ENCODE data around the gene BAD. TPM values are rescaled to one million over a fixed set of nuclear protein-coding genes. Genes with fewer than 3 reads are reported as not detected.

Gene BAD
- total RNA-seq, 1 experiment from 2014 or later: 63.5 TPM

DNA sequence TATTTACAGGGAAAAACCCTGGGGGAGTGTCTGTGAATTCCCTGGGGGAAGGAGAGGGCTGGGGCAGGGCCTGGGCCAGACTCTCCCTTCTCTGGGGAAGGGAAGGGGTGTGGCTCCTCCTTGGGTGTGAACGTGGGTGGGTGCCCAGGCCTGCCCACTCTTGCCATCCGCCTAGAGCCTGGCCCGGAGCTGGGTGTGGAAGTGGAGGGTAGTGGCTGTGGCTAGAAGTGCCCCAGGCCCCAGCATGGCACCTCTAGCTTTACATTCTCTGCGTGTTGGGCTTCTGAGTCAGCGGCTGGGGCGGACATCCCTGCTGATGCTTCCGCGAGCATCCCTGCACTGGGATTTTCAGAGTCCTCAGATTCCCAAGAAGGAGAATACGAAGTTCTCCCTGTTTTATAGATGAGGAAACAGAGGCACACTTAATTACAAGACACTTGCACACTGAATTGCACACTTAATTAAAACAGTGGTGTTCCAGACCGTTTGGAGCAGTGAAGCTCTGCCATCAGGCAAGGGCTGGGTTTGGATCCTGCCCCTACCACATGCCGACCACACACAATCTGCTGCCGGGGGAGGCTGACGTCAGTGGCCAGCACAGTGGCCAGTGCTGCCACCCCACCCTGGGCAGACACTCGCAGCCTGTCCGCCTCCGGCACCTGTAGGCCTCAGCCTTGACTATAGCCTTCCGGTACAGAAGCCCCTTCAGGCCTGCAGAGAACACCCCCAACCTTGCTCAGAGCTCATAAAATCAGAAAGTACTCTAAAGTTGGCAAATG is 7.6 kb downstream of the BAD start:
- peak; percentile 84 for DNase-seq (ENCODE audit: low read depth)

GRCh38 chr11:64275841-64276240 is 8.6 kb downstream of the BAD start:
- no peak for DNase-seq (ENCODE audit: low read depth)

- no peak for DNase-seq (ENCODE audit: low read depth)
Observed at GRCh38 chr11:64275031-64275800, 9.2 kb downstream of the BAD start.

- DNase-seq (ENCODE audit: low read depth): peak; percentile 99
Observed at GRCh38 chr11:64269540-64270220, 14.8 kb downstream of the BAD start.

DNA sequence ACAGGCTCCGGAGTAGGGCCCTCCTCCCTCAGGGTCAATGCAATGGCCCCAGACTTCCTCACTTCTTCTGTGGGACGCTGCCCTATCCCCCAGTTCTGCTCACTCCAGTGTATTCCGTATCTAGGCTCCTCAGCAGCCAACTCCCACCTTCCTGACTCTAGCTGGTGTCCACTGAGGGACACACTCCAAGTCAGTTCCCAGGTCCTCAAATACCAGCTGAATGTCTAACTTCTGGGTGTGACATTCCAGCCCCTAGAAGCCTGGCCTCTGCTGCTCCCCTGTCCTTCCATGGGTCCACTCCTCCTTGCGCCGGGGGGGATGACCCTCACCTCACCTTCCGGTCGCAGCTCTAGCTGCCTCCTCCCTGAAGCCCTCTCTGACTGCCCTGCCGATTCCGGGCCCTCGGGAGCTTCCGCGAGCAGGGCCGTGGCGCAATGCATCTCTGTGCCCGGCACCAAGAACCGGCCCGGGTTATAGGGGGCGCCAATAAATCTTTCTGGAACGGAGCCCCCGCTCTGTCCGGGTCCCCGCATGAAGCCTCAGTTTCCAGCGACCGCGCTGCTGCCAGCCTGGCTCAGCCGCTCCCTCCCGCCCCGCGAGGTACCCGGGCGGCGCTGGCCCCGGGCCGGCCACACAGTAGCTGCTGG is 15.4 kb downstream of the BAD start:
- no peak for DNase-seq (ENCODE audit: low read depth)

- DNase-seq (ENCODE audit: low read depth): peak; percentile 79
Observed at GRCh38 chr11:64268025-64268892, 16.2 kb downstream of the BAD start.

DNA sequence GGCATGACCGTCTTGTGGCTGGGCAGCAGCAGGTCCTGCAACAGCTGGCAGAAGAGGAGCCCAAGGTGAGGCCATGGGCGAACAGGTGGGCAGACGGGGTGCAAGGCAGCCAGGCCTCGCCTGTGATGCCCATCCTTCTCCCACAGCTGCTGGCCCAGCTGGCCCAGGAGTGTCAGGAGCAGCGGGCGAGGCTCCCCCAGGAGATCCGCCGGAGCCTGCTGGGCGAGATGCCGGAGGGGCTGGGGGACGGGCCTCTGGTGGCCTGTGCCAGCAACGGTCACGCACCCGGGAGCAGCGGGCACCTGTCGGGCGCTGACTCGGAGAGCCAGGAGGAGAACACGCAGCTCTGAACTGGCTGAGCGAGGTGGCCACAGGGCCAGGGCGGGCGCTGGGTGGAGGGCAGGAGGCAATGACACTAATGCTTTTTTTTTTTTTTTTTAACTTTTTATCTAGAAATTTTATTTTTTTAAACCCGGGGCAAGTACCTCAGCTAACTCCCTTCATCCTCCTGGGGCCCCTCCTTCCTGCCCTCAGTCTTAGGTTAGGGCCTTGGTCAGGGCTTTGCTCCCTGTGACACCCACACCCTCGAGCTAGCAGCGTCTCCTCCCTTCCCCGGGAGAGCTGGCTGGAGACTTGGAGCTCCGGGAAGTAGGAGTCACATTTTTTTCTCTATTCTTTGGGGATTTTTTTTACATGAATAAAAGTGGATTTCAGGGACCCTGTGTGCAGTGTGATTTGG is 17.1 kb downstream of the BAD start:
- no peak for DNase-seq (ENCODE audit: low read depth)

DNA sequence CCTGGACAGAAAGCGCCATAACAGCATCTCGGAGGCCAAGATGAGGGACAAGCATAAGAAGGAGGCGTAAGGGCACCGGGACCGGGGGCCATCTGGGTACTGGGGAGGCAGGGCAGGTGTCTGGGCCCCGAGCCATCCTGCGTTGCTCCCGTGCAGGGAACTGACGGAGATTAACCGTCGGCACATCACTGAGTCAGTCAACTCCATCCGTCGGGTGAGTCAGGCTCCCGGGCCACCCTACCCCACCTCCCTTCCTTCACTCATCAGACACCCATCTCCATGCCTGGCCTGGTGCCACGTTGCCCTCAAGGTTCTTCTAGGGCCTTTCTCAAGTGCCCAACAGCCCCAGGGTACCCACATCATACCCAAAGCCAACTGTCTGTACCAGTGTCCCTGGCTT is 18.1 kb downstream of the BAD start:
- DNase-seq (ENCODE audit: low read depth): no peak

GRCh38 chr11:64265176-64266160 is 19.0 kb downstream of the BAD start:
- no peak for DNase-seq (ENCODE audit: low read depth)

GRCh38 chr11:64264371-64264852 is 20.1 kb downstream of the BAD start:
- DNase-seq (ENCODE audit: low read depth): no peak

GRCh38 chr11:64263947-64264317 is 20.5 kb downstream of the BAD start:
- DNase-seq (ENCODE audit: low read depth): no peak

GRCh38 chr11:64263021-64263946 is 21.2 kb downstream of the BAD start:
- peak; percentile 77 for DNase-seq (ENCODE audit: low read depth)

DNA sequence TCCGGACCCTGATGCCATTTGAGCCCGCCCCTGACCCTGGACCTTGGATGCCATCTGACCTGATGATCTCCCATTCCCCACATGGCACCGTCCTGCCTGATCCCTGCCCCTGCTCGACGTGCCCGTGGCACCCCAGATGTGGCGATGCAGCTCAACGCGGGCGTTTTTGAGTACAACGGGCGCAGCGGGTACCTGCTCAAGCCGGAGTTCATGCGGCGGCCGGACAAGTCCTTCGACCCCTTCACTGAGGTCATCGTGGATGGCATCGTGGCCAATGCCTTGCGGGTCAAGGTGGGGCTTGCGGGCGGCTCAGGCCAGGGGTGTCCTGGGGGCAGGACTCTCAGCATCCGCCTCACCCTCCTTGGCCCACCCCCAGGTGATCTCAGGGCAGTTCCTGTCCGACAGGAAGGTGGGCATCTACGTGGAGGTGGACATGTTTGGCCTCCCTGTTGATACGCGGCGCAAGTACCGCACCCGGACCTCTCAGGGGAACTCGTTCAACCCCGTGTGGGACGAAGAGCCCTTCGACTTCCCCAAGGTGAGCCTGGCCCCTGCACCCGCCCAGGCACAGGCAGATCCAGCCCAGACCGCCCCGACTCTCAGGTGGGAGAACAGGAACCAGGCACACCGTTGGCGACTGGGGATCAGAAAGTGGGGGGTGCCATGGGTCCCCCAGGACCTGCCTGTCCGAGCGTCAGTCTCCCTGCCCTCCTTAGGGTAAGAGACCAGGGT is 22.0 kb downstream of the BAD start:
- DNase-seq (ENCODE audit: low read depth): no peak

DNA sequence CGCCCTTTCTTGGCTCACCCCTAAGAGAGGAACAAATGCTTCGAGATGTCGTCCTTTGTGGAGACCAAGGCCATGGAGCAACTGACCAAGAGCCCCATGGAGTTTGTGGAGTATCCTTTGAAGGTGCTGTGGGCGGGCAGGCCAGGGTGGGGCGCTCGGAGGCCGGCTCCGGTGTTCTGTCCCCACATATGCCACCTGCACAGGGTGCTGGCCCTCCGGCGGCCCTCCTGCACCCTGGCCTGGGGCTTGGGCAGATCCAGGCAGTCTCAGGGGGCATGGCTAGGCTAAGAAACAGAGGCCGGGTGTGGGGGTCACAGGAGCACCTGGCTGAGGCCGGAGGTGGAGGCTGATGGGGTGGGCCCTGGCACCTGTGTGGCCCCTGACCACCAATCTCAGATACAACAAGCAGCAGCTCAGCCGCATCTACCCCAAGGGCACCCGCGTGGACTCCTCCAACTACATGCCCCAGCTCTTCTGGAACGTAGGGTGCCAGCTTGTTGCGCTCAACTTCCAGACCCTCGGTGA is 22.8 kb downstream of the BAD start:
- DNase-seq (ENCODE audit: low read depth): no peak

DNA sequence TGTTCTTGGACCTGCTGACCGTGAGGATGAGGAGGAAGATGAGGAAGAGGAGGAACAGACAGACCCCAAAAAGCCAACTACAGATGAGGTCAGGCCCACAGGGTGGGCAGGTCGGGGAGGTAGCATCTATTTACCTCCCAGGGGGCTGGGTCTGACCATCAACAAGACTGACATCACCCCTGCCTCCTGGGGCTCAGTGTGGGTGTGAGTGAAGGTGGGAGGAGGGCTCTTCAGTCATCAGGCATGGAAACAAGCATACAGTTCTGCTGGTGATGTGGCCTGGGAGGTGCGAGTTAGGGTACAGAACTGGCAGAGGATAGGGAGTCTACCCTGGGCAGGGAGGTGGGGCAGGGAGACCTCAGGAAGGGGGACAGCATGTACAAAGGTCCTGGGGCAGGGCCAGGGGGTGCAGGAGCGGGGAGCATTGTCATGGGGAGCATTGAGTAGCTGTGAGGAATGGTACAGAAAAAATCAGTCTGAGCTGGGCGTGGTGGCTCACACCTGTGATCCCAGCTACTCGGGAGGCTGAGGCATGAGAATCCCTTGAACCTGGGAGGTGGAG is 24.2 kb downstream of the BAD start:
- no peak for DNase-seq (ENCODE audit: low read depth)

GRCh38 chr11:64259533-64260067 is 24.9 kb downstream of the BAD start:
- no peak for DNase-seq (ENCODE audit: low read depth)
